Measurements from ENCODE around the gene POC5.

- TF ChIP-seq POLR2A (IDR thresholded peaks at IDR 0.05; ENCODE audit: borderline replicate concordance, extremely low read depth, insufficient read depth, insufficient read length), result no peak
- TF ChIP-seq POLR2AphosphoS5 (IDR thresholded peaks at IDR 0.05; ENCODE audit: low read depth, low read length), result no peak
- no peak for TF ChIP-seq EZH2 (IDR thresholded peaks at IDR 0.05)
- TF ChIP-seq ZFX (IDR thresholded peaks at IDR 0.05), result no peak
- TF ChIP-seq CTCF (IDR thresholded peaks at IDR 0.05 in 2 of 3, conservative IDR thresholded peaks at IDR 0.05 in 1 of 3; ENCODE audit: borderline replicate concordance in 1 of 3, insufficient read depth in 1 of 3, low read depth in 2 of 3, low read length in 2 of 3), result no peak
- TF ChIP-seq REST (IDR thresholded peaks at IDR 0.05; ENCODE audit: low read depth), result no peak
These were observed 41.5 kb downstream of the POC5 start for GRCh38 chr5:75675783-75676182.
